ENCODE measurements around the gene ZFP92.

The ZFP92 gene

DNA sequence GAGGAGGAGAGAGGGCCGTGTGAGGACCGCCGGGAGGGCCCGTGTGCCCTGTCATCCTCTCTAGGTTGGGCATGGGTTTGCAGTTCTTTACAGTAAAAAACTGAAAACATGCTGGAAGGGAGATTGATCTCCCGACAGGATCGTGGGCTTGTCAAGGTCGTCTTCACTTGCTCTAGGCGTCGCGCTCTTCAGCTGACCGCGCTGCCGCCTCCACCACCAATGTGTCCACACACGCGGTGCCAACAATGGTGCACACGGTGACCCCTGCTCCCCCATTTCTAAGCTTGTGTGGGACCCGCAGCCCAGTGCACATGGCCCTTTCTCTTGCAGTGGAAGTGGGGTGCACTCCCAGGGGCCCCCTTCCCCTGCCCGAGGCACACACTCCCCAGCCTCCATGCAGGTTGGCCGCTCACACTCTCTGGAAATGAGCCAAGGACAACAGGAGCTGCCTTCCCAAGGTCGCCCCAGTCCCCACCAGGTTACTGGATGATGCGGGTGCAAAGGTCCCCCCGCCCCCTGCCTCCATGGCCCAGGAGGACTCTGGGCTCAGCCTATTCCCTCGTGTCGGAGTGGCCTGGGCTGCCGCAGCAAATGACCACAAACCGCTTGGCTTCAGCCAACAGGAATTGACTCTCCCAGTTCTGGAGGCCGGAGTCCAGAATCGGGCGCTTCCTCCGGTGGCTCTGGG, 1.7 kb upstream of the ZFP92 start:
- DNase-seq: no peak

DNA sequence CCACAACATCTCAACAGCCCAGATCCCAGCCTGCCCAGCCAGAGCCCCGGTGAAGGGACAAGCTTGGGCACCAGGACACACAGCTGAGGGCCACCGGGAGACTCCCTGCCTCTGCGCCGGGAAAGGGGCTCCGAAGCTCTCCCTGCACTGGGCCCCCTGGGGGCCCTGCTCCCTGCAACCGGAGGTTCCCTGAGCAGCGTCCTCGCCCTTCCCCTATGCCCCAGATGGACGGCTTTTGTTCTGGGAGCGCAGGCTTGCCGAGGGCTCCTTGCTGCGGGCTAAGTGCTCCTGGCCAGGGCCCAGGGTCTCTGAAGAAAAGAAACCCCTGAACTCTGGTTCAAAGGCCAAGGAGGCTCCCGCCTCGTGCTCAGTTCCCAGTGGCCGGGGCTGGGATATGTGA, 899 bp upstream of the ZFP92 start:
- no peak for DNase-seq

GRCh38 chrX:153410888-153411254, 401 bp upstream of the ZFP92 start:
- no peak for DNase-seq

GRCh38 chrX:153411988-153412574, 809 bp downstream of the ZFP92 start:
- no peak for DNase-seq

GRCh38 chrX:153412746-153413720, 1.8 kb downstream of the ZFP92 start:
- DNase-seq: no peak

- DNase-seq: no peak
These were observed 2.5 kb downstream of the ZFP92 start for GRCh38 chrX:153413731-153414130.

DNA sequence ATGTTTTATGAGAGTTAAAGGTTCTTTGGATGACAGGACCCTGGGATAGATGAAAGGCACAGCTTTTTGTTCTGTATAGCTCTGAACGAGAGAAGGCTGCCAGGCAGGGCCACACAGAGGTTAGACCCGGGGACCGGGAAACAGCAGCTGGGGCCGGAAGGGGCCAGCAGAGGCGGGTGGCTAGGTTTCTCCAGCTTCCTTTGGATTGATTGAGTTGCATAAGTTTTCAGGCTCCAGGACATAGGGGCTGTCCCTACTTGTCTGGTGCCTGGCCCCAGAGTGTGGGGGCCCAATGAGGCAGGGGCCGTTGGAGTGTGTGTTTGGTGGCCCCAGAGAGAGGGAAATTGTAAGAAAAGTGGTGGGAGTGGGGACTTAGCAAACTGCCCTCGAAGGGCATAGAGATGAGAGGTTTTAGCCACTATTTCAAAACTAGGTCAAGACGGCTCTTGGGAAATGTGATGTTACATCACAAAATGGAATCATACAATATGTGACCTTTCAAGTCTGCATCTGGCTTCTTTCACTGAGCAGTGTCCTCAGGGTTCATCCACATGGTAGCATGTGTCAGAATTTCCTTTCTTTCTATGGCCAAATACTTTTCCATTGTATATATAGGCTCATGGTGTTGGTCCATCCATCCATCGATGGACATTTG, 3.7 kb downstream of the ZFP92 start:
- no peak for DNase-seq

DNA sequence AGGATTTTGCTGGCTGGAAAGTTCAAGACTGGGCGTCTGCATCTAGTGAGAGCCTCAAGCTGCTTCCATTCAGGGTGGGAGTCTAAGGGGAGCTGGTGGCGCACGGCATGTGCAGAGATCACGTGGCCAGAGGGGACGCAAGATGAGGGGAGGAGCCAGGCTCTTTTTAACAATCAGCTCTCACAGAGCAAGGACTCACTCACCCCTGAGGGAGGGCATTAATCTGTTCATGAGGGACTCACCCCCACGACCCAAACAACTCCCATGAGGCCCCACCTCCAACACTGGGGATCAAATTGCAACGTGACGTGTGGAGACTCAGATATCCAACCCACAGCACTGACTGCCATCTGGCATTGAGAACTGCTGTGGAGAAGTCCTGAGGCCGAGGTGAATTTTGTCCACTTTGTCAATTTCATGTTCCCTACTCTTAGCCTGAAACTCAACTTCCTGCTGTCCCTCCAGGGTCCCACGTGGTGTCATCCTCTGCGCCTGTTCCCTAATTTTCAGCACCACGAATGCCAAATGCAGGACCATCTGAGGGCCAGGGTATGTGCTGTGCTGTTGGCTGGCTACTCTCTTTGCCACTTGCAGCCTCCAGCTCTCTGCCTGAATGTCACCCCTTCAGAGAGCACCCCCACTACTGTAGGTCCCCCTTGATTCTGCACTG, 5.6 kb downstream of the ZFP92 start:
- DNase-seq: no peak

DNA sequence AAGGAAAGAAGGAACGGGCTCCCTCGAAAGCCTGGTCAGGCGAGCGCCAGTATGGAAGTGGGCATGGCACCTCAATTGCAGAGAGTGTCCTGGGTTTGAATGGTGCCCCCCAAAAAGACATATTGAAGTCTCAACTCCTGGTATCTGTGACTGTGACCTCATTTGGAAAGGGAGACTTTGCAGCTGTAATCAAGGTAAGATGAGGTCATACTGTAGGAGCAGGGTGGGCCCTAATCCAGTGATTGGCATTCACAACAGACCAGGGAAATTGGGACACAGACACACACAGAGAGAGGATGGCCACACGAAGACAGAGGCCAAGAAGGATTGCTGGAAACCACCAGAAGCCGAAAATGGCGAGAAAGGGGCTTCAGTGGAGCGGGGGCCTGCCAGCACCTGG, 6.4 kb downstream of the ZFP92 start:
- DNase-seq: no peak

- no peak for DNase-seq
These were observed 9.8 kb downstream of the ZFP92 start for GRCh38 chrX:153420851-153421599.

DNA sequence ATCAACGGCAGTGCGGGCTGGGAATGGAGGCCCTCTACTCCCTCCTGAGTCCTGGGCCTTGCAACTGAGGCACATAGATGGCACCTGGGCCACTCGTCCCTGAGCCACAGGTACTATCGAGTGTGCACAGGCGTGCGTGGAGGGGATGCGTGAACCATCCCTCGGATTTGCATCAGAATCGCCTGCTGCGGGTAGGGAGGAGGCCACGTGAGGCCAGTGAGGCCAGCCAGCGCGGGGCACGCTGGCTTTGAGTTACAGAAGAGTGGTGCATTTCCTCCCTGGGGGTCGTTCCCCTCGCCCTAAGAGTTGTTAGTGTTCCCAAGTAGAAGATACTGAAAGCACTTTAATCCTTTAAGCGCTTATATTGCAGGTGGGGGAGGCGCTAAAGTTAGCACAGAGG, 10.6 kb downstream of the ZFP92 start:
- no peak for DNase-seq

DNA sequence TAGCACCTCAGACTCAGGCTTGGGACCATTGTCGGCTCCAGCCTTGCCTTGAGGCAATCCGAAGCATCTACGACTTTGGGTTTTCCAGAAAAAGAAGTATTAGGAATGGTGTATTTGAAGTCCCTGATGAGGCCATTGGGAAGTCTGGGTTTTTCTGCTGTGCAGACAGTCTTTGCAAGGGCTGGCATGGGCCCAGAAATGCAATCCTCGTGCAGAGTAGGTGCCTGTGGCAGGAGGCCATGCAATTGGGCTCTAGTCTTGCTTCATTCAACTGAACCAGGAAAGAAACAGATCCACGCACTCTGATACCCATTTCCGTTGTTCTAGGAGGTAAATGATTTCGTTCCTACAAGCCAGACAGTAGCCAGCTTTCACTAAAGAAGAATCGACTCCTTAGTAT, 12.4 kb downstream of the ZFP92 start:
- no peak for DNase-seq

DNA sequence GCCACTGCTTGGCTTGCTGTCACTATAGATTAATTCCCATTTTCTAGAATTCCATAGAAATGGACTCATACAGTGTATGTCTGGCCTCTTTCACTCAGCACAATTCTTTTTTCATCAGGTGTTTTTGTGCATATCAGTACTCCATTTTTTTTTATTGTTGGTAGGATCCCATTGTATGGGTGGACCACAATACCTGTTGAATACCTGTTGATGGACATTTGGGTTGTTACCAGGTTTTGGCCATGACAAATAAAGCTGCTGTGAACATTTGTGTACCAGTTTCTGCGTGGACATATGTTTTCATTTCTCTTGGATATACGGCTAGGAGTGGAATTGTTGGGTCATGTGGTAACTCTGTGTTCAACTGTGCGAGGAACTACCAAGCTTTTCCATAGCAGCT, 14.9 kb downstream of the ZFP92 start:
- DNase-seq: no peak

- DNase-seq: no peak
These were observed 19.5 kb downstream of the ZFP92 start for GRCh38 chrX:153430796-153431195.

GRCh38 chrX:153433161-153433680, 21.9 kb downstream of the ZFP92 start:
- no peak for DNase-seq

DNA sequence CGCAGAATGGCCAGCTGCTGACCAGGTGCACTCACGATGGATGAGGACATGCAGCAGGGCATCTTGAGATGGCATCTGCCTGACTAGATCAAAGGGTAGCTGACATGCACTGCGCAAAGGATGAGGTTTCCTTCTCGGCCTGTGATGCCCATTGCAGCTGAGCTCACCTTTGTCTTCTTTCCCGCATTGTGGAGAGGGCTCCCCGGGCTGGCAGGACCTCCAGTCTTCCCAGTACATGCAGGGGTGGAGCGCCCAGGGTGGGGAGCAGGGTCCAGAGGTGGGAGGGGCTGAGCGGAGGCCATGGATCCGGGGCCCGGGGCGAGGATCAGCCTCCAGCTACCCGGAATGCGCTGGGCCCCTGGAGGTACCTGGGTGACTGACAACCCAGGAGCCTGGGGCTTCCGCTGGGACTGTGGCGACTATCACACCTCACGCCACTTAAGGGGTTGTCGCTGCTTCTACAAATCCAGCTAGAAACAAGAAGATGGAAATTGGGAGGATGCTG, 22.6 kb downstream of the ZFP92 start:
- no peak for DNase-seq

DNA sequence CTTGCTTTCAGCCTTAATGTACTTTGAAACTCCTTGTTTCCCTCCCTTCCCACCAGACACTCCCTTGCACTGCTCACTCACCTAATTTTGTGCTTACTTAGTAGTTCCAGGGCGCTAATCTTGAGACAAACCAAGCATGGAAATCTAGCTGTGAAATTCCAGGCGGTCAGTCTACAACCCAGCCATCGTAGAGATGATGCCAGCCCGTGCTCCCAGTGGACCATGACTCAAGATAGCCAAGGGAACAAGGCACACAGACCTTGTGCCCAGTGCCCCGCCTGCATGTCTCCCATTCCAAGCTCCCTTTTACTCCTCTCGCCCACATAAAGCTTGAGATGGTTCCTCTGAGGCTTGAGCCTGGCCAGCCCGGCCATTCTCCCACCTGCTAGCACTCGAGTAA, 23.5 kb downstream of the ZFP92 start:
- DNase-seq: no peak

- no peak for DNase-seq
These were observed 24.6 kb downstream of the ZFP92 start for GRCh38 chrX:153435845-153436244.

- DNase-seq: peak in 1 of 2 donors; percentile 5
These were observed 27.3 kb downstream of the ZFP92 start for GRCh38 chrX:153438532-153438931.

DNA sequence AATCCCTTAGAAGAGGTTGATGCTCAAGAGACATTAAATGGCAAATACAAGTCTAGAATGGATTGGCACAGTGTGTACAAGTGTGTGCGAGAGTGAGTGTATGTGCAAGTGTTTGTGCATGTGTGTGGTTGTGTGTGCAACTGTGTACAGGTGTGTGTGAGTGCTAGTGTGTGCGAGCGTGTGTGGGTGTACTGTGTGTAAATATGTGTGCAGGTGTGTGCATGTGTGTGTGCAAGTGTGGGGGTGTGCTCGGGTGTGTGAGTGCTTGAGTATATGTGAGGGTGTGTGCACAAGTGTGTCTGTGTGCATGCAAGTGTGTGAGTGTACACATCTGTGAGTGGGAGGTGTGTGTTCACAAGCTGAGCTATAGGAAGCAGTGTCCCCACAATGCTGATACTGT, 28.7 kb downstream of the ZFP92 start:
- no peak for DNase-seq

DNA sequence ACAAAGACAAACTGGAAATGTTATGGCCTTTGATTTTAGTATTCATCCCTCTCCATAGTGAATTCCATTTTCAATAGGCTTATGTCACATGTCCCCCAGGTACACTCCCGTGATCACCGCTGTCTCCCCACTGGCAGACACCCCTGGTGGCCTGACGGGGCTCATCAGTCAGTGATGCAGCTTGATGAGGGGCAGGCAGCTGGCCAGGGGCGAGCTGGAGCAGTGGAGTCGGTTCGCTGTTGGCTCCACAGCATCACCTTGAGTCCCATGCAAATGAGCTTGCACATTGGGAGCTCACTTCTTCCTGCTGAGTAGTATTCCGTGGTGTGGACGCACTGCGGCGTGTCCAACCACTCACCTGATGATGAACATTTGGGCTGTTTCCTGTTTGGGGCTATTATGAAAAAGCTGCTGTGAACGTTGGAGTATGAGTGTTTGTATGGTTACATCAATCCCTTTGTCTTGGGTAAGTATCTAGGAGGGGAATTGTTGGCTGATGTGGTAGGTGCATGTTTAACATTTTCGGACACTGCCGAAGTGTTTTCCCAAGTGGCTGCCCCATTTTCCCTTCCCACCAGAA, 29.4 kb downstream of the ZFP92 start:
- no peak for DNase-seq
